Activated CD8-positive, alpha-beta memory T cell treated with anti-CD3 and anti-CD28 coated beads, Interleukin-2, amount 50 U/mL, for 24 hours (primary cell): ENCODE measurements around the gene KIF1A.

Experiments used
- DNase-seq: peaks from one replicate; pipeline ENCODE4 v3.0.0-alpha.2; 2020; ENCODE audit errors: extremely low read depth

The KIF1A gene

GRCh38 chr2:240719676-240720545 is 100.1 kb downstream of the KIF1A start:
- DNase-seq, result no peak

GRCh38 chr2:240718896-240719490 is 101.0 kb downstream of the KIF1A start:
- DNase-seq, result no peak

DNA sequence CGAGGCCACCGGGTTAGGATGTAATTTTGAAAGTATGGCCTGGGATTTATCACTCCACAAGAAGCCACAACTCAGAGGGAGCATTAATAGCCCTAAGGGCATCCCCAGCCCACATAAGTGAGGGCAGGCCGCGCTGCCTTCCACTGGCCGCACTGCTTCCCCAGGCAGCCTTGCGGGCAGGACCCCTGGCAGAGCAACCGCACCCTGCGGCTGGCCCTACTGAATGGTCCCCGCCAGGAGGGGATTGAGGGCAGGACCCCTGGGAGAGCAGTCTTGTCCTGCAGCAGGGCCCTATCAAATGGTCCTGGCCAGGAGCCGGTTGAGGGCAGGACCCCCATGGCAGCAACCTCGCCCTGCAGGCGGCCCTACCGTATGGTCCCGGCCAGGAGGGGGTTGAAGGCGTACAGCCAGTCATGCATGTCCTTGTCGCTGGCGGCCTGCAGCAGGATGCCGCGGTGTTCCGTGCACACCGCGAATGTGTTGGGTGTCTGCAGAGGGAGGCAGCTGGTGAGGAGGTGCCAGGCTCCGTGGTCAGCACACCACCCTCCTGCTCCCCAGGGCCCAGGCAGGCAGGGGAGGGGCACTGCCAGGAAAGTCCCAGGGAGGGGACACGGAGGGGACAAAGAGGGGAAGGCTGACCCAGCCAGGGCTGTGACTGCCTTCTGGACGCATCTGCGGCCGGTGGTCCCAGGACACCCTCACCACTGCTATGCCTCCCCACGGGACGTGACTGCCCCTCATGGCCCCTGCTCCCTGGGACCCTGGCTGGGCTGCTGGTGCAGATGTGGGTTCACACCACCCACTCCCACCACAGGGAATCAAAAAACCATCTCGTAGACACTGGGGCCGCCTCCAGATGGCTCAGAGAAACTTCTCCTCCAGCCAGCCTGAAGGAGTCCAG is 102.1 kb downstream of the KIF1A start:
- DNase-seq, result no peak

- DNase-seq, result no peak
Measured at GRCh38 chr2:240717181-240717641, 102.8 kb downstream of the KIF1A start.

GRCh38 chr2:240716130-240716798 is 103.8 kb downstream of the KIF1A start:
- no peak for DNase-seq

DNA sequence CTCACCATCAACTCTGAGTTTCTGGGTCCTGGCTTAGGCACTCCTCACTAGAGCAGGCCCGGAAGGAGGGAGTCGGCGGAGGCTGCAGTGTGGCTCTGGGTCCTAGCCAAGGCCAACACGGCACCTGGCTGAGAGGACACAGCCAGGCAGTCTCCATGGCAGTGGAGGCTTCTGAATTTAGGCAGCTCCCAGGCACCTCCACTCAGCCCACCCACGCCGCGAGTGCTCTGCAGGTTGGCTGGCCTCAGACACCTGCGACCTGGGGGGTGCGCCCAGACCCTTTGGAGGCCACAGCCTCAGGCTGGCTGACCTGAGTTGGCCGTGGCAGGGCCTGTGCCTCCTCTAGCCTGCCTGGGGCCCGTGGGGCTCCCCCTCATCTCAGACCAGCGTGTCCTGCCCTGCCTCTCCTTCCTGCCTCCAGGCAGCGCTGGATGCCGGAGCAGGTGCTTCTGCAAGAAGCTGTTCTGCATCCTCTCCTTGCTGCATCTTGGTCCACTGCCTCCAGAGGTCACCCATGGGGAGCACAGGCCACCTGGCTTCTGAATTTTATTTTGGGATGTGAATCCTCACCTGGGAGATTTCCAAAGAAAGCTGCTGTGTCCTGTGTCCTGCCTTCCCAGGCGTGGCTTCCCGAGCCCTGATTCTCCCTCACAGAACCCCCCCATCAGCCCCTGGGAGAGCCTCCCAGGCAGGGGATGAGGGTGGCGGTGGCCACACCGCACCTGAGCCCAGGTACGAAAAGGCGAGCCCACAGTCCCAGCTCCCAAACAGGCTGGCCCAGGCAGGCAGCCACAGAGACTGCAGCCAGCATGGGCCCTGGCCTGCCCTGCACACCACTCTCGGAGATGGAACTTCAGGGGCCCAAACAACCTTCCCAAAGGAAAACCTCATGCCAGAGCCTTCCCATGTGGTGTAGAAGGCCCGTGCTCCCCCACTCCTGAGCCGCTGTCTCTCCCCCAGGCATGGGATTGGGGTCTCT is 105.0 kb downstream of the KIF1A start:
- no peak for DNase-seq

GRCh38 chr2:240713928-240714746 is 105.9 kb downstream of the KIF1A start:
- no peak for DNase-seq

- no peak for DNase-seq
Measured at GRCh38 chr2:240713071-240713927, 106.7 kb downstream of the KIF1A start.

GRCh38 chr2:240712121-240712520 is 107.9 kb downstream of the KIF1A start:
- DNase-seq, result no peak

- DNase-seq, result no peak
Measured at GRCh38 chr2:240711701-240712100, 108.3 kb downstream of the KIF1A start.

DNA sequence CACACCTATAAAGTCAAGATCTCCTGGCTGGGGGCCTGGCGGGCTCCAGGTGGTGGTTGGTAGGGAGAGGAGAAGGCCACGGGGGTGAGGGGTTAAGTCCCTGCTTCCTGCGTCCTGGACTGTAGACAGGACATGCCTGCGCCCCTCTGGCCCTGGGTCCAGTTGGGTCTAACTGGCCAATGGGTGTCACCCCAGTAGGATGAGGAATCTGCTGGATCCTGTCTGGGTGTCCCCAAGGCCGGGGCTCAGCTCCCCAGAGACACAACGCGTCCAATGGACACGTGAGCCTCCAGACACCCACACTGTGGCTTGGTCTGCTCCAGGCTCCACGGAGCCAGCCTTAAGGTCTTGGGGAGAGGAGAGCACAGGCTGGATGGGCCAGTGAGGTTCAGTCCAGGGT is 108.7 kb downstream of the KIF1A start:
- no peak for DNase-seq

DNA sequence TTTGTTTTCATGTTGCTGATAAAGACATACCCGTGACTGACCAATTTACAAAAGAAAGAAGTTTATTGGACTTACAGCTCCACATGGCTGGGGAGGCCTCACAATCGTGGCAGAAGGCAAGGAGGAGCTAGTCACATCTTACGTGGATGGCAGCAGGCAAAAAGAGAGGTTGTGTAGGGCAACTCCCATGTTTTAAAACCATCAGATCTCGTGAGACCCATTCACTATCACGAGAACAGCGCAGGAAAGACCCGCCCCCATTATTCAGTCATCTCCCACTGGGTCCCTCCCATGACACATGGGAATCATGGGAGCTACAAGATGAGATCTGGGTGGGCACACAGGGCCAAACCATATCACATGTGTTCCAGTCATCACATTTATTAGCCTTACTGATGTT is 111.6 kb downstream of the KIF1A start:
- DNase-seq, result no peak

DNA sequence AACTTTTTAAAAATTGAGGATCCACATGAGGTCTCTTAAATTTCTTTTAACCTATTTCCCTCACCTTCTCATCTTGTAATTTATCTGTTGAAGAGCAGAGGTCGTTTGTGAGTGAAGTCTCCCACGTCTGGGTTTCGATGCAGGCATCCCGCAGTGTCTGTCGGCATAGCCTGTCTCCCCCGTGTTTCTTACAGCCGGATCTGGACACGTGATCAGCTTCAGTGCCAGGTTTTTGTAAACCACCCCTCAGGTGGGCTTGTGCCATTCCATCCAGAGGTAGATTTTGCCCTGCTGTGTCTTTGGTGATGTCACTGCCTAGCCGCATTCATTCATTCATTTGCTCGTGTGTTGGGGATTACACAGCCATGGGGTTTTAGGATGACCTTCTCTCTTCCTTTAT is 112.2 kb downstream of the KIF1A start:
- DNase-seq, result no peak

DNA sequence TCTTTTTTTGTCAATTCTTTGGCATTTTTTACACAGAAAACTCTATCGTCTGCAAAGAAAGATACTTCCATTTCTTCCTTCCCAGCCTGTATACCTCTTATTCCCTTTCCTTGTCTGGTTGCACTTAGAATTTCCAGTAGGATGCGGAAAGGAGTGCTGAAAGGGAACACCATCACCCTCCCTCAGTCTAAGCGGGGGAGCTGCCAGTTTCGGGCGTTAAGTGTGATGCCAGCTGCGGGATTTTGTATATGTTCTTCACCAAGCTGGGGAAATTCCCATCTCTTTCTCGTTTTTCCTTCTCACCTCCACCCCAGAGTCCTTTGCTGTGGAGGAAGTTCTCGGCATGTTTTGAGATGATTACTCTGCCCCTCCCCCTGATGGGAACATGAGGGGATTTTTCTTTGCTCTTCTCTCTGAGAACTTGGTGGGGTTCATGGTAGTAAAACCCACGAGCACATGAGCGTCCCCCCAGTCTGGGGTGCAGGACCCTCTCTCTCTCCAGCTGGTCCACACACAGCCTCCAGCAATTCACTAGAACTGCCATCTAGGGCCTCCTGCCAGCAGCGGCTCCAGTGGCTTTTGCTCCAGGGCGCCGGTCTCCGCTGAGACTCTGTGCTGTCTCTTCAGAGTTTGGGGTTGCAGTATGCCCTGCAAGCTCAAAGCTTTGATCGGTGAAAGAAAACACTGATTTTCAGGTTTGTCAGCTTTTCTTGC is 112.8 kb downstream of the KIF1A start:
- DNase-seq, result no peak

DNA sequence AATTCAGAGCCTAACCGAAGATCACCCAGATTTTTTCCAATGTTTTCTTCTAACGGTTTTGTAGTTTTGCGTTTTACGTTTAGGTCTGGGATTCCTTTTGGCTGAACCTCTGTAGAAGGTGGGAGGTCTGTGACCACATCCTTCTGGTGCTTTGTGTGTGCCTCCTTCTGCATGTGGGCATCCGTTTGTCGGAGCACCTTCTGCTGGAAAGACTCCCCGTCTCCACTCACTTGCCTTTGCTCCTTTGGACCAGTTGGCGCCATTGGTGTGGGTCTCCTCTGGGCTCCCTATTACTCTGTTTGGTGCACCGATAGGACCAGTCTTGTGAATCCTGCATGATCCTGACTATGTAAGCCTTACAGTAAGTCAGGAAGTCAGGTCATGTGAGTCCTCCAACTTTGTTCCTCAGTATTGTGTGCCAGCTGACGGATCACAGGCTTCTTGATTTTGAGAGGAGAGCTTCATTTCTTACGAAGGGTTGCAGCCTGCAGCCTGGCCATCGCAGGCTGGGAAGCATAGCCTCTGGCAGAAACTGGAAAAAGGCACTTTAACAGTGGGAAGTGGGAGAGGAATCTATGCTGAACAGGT is 114.7 kb downstream of the KIF1A start:
- DNase-seq, result no peak

DNA sequence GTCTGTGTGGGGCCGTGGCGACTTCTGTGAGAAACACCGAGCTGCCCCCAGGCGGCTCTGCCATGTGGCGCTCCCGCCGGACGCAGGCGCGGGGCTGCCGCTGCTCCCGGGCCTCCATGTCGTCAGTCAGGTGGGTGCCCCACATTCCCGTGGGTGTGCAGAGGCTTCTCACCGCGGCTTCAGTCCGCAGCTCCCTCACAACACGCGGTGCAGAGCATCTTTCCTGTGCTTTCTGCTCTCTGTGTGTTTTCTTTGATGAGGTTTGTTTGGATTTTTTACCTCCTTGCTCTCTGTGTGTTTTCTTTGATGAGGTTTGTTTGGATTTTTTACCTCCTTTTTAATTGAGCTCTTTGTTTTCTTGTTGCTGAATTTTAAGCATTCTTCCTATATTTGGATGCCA is 115.4 kb downstream of the KIF1A start:
- no peak for DNase-seq
